Neural cell (in vitro differentiated cells): ENCODE results near the gene RANGRF. TPM values are rescaled to one million over a fixed set of nuclear protein-coding genes. Genes with fewer than 3 reads are reported as not detected.

Source experiments
- H2AFZ ChIP-seq: fragments of 200-600, 300-800 bp; sonication (generic), shearing (Covaris generic); 2 replicates; pipeline ENCODE4 v1.6.0; 2014; ENCODE audit warnings: low read depth, mild to moderate bottlenecking, antibody characterized with exemption, low read length, moderate library complexity
- H3F3A ChIP-seq: fragments of 200-600 bp; shearing (Covaris generic); 2 replicates; pipeline ENCODE4 v1.6.1; 2016; ENCODE audit warnings: mild to moderate bottlenecking, moderate library complexity, mixed read lengths, antibody characterized with exemption, low read length; ENCODE audit not compliant: insufficient read depth, poor library complexity, severe bottlenecking
- H3K27ac ChIP-seq: fragments of 200-600, 300-800 bp; sonication (generic), shearing (Covaris generic); 2 replicates; pipeline ENCODE4 v1.5.1; 2014; ENCODE audit warnings: mild to moderate bottlenecking, low read length, moderate library complexity
- H3K27me3 ChIP-seq: fragments of 300-800, 200-600 bp; sonication (generic), shearing (Covaris generic); 2 replicates; pipeline ENCODE4 v1.6.0; 2014; ENCODE audit warnings: mild to moderate bottlenecking, low read depth, low read length, moderate library complexity; ENCODE audit not compliant: insufficient read depth
- H3K36me3 ChIP-seq: fragments of 300-800, 200-600 bp; sonication (generic), shearing (Covaris generic); 2 replicates; pipeline ENCODE4 v1.5.1; 2014; ENCODE audit warnings: mild to moderate bottlenecking, antibody characterized with exemption, low read length, moderate library complexity; ENCODE audit not compliant: insufficient read depth
- H3K4me2 ChIP-seq: fragments of 300-800, 200-600 bp; sonication (generic), shearing (Covaris generic); 2 replicates; pipeline ENCODE4 v1.6.0; 2014; ENCODE audit warnings: mild to moderate bottlenecking, low read length
- H3K4me3 ChIP-seq: fragments of 300-800, 200-600 bp; sonication (generic), shearing (Covaris generic); 2 replicates; pipeline ENCODE4 v1.5.1; 2014; ENCODE audit warnings: mild to moderate bottlenecking, low read length, moderate library complexity
- H3K79me2 ChIP-seq: fragments of 200-600 bp; shearing (Covaris generic); replicated peaks from 2 replicates; pipeline ENCODE4 v1.6.0; 2014; ENCODE audit warnings: mild to moderate bottlenecking, low read length, moderate library complexity; ENCODE audit not compliant: insufficient read depth
- H3K9ac ChIP-seq: fragments of 300-800, 200-600 bp; sonication (generic), shearing (Covaris generic); 2 replicates; pipeline ENCODE4 v1.6.1; 2016; ENCODE audit warnings: mild to moderate bottlenecking, low read length, mixed read lengths
- H3K9me2 ChIP-seq: fragments of 200-600 bp; shearing (Covaris generic); 2 replicates; pipeline ENCODE4 v1.6.1; 2016; ENCODE audit warnings: mild to moderate bottlenecking, low read length, mixed read lengths; ENCODE audit not compliant: insufficient read depth
- H3K9me3 ChIP-seq: fragments of 200-600, 300-800 bp; sonication (generic), shearing (Covaris generic); 2 replicates; pipeline ENCODE4 v1.6.1; 2016; ENCODE audit warnings: mild to moderate bottlenecking, mixed run types, low read length, moderate library complexity, mixed read lengths
- H4K20me1 ChIP-seq: fragments of 200-600 bp; shearing (Covaris generic); 2 replicates; pipeline ENCODE4 v1.6.1; 2016; ENCODE audit warnings: mild to moderate bottlenecking, mixed run types; ENCODE audit not compliant: insufficient read depth
- CTCF ChIP-seq: fragments of 450-650 bp; IDR thresholded peaks from 2 replicates; pipeline ENCODE4 v1.5.1; 2014; ENCODE audit warnings: antibody characterized with exemption, mild to moderate bottlenecking, moderate library complexity; ENCODE audit not compliant: poor library complexity, severe bottlenecking
- EP300 ChIP-seq: fragments of 450-650 bp; conservative IDR thresholded peaks from 2 replicates; pipeline ENCODE4 v1.6.1; 2014; ENCODE audit warnings: antibody characterized with exemption, mild to moderate bottlenecking, moderate library complexity; ENCODE audit not compliant: poor library complexity, severe bottlenecking
- EZH2 ChIP-seq: fragments of 200-600, 300-800 bp; shearing (Covaris generic), sonication (generic); IDR thresholded peaks from 2 replicates; pipeline ENCODE4 v1.6.1; 2014; ENCODE audit warnings: antibody characterized with exemption, low read length, borderline replicate concordance, mild to moderate bottlenecking; ENCODE audit not compliant: insufficient read depth, poor library complexity, severe bottlenecking
- MXI1 ChIP-seq: fragments of 450-650 bp; conservative IDR thresholded peaks from 2 replicates; pipeline ENCODE4 v1.6.1; 2014; ENCODE audit warnings: antibody characterized with exemption, mild to moderate bottlenecking; ENCODE audit not compliant: poor library complexity, severe bottlenecking
- POLR2AphosphoS5 ChIP-seq: IDR thresholded peaks from 2 replicates; pipeline ENCODE4 v1.6.1; 2012
- RAD21 ChIP-seq: fragments of 450-650 bp; conservative IDR thresholded peaks from 2 replicates; pipeline ENCODE4 v1.6.1; 2014; ENCODE audit warnings: antibody characterized with exemption, mild to moderate bottlenecking, moderate library complexity
- REST ChIP-seq: IDR thresholded peaks from 2 replicates; pipeline ENCODE4 v1.6.1; 2012; ENCODE audit warnings: borderline replicate concordance
- SMC3 ChIP-seq: fragments of 450-650 bp; conservative IDR thresholded peaks from 2 replicates; pipeline ENCODE4 v1.6.1; 2014; ENCODE audit warnings: antibody characterized with exemption, mild to moderate bottlenecking, moderate library complexity; ENCODE audit not compliant: poor library complexity
- TAF1 ChIP-seq: IDR thresholded peaks from 2 replicates; pipeline ENCODE4 v1.6.1; 2012; ENCODE audit warnings: low read depth
- polyA plus RNA-seq: library from polyadenylated mRNA; depleted of rRNA; stranded (reverse); fragments of >200 nt; gene quantifications from 2 replicates; pipeline ENCODE4 v1.2.3, GENCODE V29; 2014

RANGRF gene
- polyA plus RNA-seq, 1 donor from 2014 or later: 20.9 TPM

- Histone ChIP-seq H3F3A (no peaks in the 10 kb centered on the region), H3K9me2 (no peaks in the 10 kb centered on the region), H3K27me3 (no peaks in the 10 kb centered on the region), H3K4me2 (no peak overlapping the region), H3K36me3 (no peaks in the 10 kb centered on the region), H3K9me3 (no peaks in the 10 kb centered on the region), H4K20me1 (no peaks in the 10 kb centered on the region), H3K4me3 (no peak overlapping the region), H3K79me2 (no peaks in the 10 kb centered on the region), H2AFZ (no peak overlapping the region), H3K9ac (no peak overlapping the region), H3K27ac (no peak overlapping the region)
- TF ChIP-seq RAD21 (no peak), SMC3 (no peak), REST (no peak), TAF1 (no peak), MXI1 (no peak), CTCF (no peak), EZH2 (no peak), POLR2AphosphoS5 (no peak), EP300 (no peak)
Observed at GRCh38 chr17:8268550-8269298, 19.7 kb upstream of the RANGRF start.

DNA sequence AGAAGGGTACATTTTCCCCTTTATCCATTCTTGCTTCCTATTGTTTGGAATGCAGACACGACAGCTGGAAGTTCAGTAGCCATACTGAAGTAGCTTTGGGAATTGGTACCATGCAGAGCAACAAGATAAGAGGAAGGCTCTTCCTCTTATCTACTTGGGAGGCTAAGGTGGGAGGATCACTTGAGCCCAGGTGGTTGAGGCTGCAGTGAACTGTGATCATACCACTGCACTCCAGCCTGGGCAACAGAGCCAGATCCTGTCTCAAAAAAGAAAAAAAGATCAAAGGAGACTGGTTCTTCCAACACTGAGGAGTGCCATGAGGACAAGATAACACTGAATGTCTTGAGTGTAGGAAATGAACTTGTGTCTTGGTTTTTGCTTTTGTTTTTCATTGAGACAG, 16.0 kb upstream of the RANGRF start:
- H3K27me3 ChIP-seq: no peaks in the 10 kb centered on the region
- TF ChIP-seq SMC3 (no peak), REST (no peak), EP300 (no peak), RAD21 (no peak), CTCF (no peak)
- no peak overlapping the region for H3K4me3 ChIP-seq
- no peaks in the 10 kb centered on the region for H3K36me3 ChIP-seq
- H4K20me1 ChIP-seq: no peaks in the 10 kb centered on the region
- no peak overlapping the region for H2AFZ ChIP-seq
- H3K4me2 ChIP-seq: no peak overlapping the region
- H3F3A ChIP-seq: no peaks in the 10 kb centered on the region
- H3K9ac ChIP-seq: no peak overlapping the region
- no peaks in the 10 kb centered on the region for H3K9me2 ChIP-seq
- no peaks in the 10 kb centered on the region for H3K79me2 ChIP-seq
- H3K27ac ChIP-seq: no peak overlapping the region
- H3K9me3 ChIP-seq: no peaks in the 10 kb centered on the region
